Breast epithelium (tissue), 4 donors: ENCODE data around the gene IGSF6. TPM values are rescaled to one million over a fixed set of nuclear protein-coding genes. Genes with fewer than 3 reads are reported as not detected.
"Not testable (repeated sequence)": the region's sequence is repeated elsewhere in the genome, so short reads cannot be mapped to it uniquely, and the experiment has no call there.

Experiments used
- DNase-seq, 2 donors: peaks; one replicate each; pipeline ENCODE4 v3.0.0-alpha.2; 2019; ENCODE audit warnings: low spot score in 2 of 2
- H3K27ac ChIP-seq, 2 donors: fragments of 200-600 bp; sonication (generic) in 1 of 2; one replicate each; pipeline ENCODE4 v1.5.1; 2016 to 2019; ENCODE audit warnings: mild to moderate bottlenecking in 1 of 2
- H3K27me3 ChIP-seq, 2 donors: fragments of 200-600 bp; sonication (generic) in 1 of 2; one replicate each; pipeline versions ENCODE4 v1.5.1 to v1.6.0; 2017 to 2019; ENCODE audit warnings: control low read depth in 1 of 2, mild to moderate bottlenecking in 1 of 2
- H3K36me3 ChIP-seq: fragments of 200-600 bp; one replicate; pipeline ENCODE4 v1.5.1; 2019
- H3K4me1 ChIP-seq, 2 donors: fragments of 200-600 bp; sonication (generic); one replicate each; pipeline ENCODE4 v1.5.1; 2016 to 2019; ENCODE audit warnings: control low read depth in 1 of 2
- H3K4me3 ChIP-seq, 3 donors: fragments of 200-600 bp; sonication (generic); 1 replicate in 2 of 3; 2 replicates in 1 of 3; pipeline ENCODE4 v1.5.1; 2016 to 2019; ENCODE audit warnings: mild to moderate bottlenecking in 3 of 3, moderate library complexity in 2 of 3
- H3K9me3 ChIP-seq, 2 donors: fragments of 200-600 bp; sonication (generic) in 1 of 2; one replicate each; pipeline ENCODE4 v1.5.1; 2016 to 2019; ENCODE audit warnings: control low read depth in 1 of 2
- POLR2A ChIP-seq: fragments of 450-650 bp; IDR thresholded peaks from one replicate; pipeline ENCODE4 v1.6.1; 2016; ENCODE audit warnings: antibody characterized with exemption, mild to moderate bottlenecking, moderate library complexity
- POLR2AphosphoS5 ChIP-seq, 3 donors: sonication (generic); formaldehyde crosslinking; IDR thresholded peaks; one replicate each; pipeline ENCODE4 v1.6.1; 2017; ENCODE audit warnings: antibody characterized with exemption in 3 of 3
- intact Hi-C: fragments of 100-400 bp; cut with DNase I; formaldehyde crosslinking; loops from one replicate; pipeline ENCODE4 v1.15.1; 2023; ENCODE audit warnings: low total_unique reads
- total RNA-seq, 3 donors: library from RNA; depleted of rRNA; stranded (reverse); fragments of >200 nt; gene quantifications; one replicate each; pipeline ENCODE4 v1.1.0, GENCODE V29; 2016
- TF ChIP-seq, protein P1 (sequence below), 3 donors: fragments of 450-650 bp; IDR thresholded peaks; one replicate each; pipeline ENCODE4 v1.5.1; 2016 to 2017; ENCODE audit warnings: antibody characterized with exemption in 3 of 3, mild to moderate bottlenecking in 3 of 3, moderate library complexity in 3 of 3

Gene IGSF6
- total RNA-seq, 3 donors from 2014 or later: 0.33 to 13.2 (median 6.7) TPM

DNA sequence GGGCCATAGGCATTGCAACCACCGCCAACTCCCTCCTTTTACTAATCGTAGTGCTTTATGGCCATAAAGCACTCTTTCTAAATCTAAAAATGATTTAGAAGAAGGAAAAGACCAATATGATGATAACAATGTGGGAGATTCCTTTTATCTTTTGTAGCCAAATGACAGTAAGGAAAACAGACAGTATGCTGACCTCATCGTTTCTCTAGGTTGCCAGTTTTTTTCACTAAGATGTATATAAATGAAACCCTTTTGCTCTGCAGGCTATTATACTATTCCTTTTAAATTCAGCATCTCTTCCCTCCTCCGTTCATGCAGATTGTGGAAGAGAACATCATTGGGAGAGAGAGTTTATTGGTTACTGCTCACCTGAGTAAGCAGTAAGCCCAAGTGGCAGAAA is 36.7 kb upstream of the IGSF6 start:
- TF ChIP-seq POLR2A (no peak), POLR2AphosphoS5 (IDR thresholded peaks at IDR 0.05) (no peak)
- TF ChIP-seq, protein P1, sequence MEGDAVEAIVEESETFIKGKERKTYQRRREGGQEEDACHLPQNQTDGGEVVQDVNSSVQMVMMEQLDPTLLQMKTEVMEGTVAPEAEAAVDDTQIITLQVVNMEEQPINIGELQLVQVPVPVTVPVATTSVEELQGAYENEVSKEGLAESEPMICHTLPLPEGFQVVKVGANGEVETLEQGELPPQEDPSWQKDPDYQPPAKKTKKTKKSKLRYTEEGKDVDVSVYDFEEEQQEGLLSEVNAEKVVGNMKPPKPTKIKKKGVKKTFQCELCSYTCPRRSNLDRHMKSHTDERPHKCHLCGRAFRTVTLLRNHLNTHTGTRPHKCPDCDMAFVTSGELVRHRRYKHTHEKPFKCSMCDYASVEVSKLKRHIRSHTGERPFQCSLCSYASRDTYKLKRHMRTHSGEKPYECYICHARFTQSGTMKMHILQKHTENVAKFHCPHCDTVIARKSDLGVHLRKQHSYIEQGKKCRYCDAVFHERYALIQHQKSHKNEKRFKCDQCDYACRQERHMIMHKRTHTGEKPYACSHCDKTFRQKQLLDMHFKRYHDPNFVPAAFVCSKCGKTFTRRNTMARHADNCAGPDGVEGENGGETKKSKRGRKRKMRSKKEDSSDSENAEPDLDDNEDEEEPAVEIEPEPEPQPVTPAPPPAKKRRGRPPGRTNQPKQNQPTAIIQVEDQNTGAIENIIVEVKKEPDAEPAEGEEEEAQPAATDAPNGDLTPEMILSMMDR (IDR thresholded peaks at IDR 0.05): no peak
- intact Hi-C loops: no loop called here
- no peak overlapping the region for H3K27ac ChIP-seq

DNA sequence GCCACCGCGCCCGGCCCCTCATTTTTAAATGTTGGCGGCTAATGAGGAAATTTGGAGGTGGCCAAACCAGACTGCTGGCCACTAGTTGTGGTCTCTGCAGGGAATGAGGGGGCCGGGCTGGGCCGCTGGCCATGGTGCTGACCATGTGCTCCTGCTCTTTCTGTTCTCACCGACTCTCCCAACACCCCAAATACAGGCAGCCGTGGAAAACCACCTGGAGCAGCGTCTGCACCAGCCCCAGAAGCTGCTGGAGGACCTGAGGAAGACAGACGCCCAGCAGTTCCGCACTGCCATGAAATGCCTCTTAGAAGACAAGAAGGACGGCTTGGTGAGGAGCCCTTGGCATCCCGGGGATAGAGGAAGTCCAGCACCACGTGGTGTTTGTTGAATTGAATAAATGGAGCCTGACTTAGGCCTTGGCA is 32.6 kb upstream of the IGSF6 start:
- no peak overlapping the region for H3K4me3 ChIP-seq
- TF ChIP-seq, protein P1 (IDR thresholded peaks at IDR 0.05): no peak
- TF ChIP-seq POLR2AphosphoS5 (IDR thresholded peaks at IDR 0.05) (no peak), POLR2A (no peak)
- no peaks in the 10 kb centered on the region for H3K36me3 ChIP-seq
- DNase-seq: no peak
- H3K4me1 ChIP-seq: no peaks in the 10 kb centered on the region
- no peaks in the 10 kb centered on the region for H3K27me3 ChIP-seq
- no peak overlapping the region for H3K27ac ChIP-seq
- peaks cover 0 to 8% of the 10 kb centered on the region in 2 donors for H3K9me3 ChIP-seq
- intact Hi-C loops: no loop called here

More for the DNA sequence above, 36.7 kb upstream of the IGSF6 start:
- H3K27me3 ChIP-seq: no peaks in the 10 kb centered on the region
- no peak for DNase-seq
- H3K4me3 ChIP-seq: no peak overlapping the region
- peaks cover 0 to 8% of the 10 kb centered on the region in 2 donors for H3K9me3 ChIP-seq
- H3K4me1 ChIP-seq: no peaks in the 10 kb centered on the region
- H3K36me3 ChIP-seq: no peaks in the 10 kb centered on the region

DNA sequence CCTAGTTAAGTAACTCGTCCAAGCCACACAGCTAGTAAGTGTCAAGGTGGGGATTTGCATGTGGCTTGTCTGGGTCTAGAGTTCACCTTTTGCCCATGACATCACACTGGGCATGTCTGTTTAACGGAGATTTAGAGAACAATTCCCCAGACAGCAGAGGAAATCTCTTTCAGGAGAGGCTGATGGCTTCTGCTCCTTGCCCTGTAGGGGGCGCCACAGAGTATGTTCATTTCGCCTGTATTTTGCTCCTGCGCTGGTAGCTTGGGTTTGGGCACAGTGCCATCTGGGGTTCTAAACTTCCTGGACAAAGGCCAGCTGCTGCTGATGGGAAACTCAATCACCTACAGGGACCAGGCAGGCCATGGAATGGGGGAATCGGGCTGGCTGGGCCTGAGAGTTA is 31.8 kb upstream of the IGSF6 start:
- TF ChIP-seq POLR2A (no peak), POLR2AphosphoS5 (IDR thresholded peaks at IDR 0.05) (no peak)
- TF ChIP-seq, protein P1 (IDR thresholded peaks at IDR 0.05): no peak
- intact Hi-C loops: no loop called here
- Histone ChIP-seq H3K4me1 (no peaks in the 10 kb centered on the region), H3K4me3 (no peak overlapping the region), H3K9me3 (peaks cover 0 to 8% of the 10 kb centered on the region in 2 donors), H3K27ac (no peak overlapping the region), H3K36me3 (no peaks in the 10 kb centered on the region), H3K27me3 (no peaks in the 10 kb centered on the region)
- no peak for DNase-seq

DNA sequence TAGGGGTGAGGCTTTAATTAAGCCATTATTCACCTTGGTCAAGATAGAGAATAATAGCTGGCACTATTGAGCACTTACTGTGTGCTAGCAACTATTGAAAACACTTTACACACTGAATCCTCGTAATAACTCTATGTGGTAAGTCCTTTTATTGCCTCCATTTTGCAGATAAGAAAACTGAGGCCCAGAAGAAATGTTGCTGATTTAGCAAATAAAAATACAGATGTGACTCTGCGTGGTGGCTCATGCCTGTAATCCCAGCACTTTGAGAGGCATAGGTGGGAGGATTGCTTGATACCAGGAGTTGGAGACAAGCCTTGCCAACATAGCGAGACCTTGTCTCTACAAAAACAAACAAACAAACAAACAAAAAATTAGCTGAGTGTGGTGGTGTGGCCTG is 30.8 kb upstream of the IGSF6 start:
- Histone ChIP-seq H3K4me3 (no peak overlapping the region), H3K27me3 (no peaks in the 10 kb centered on the region), H3K9me3 (peaks cover 0 to 2% of the 10 kb centered on the region in 2 donors), H3K27ac (no peak overlapping the region), H3K36me3 (no peaks in the 10 kb centered on the region), H3K4me1 (no peaks in the 10 kb centered on the region)
- DNase-seq: no peak
- intact Hi-C loops: no loop called here
- TF ChIP-seq POLR2AphosphoS5 (IDR thresholded peaks at IDR 0.05) (no peak), POLR2A (no peak)
- TF ChIP-seq, protein P1 (IDR thresholded peaks at IDR 0.05): no peak

DNA sequence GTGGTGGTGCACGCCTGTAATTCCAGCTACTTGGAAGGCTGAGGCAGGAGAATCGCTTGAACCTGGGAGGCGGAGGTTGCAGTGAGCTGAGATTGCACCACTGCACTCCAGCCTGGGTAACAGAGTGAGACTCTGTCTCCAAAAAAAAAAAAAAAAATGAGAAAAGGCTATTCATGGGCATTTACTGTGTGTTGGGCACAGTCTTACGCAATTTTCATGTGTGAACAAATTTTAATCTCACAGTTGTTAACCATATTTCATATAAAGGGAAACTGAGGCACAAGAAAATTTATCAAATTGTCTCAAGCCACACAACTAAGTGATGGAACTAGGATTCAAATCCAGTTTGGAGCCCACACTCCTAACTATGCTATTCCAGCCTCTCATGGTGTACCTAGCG is 28.3 kb upstream of the IGSF6 start:
- intact Hi-C loops, H3K4me3 ChIP-seq, H3K9me3 ChIP-seq, H3K36me3 ChIP-seq, H3K27me3 ChIP-seq, DNase-seq, H3K4me1 ChIP-seq, H3K27ac ChIP-seq: not testable (repeated sequence)

DNA sequence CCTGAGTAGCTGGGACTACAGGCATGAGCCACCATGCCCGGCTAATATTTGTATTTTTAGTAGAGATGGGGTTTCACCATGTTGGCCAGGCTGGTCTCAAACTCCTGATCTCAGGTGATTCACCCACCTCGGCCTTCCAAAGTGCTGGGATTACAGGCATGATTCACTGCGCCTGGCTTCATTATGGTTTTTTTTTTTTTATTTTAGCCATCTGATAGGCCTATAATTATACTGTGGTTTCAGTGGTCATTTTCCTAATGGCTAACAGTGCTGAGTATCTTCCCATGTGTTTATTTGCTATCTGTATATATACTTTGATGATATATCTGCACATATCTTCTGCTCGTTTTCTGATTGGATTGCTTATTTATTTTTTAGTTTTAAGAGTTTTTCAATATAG is 22.0 kb upstream of the IGSF6 start:
- H3K27ac ChIP-seq, H3K9me3 ChIP-seq, DNase-seq, H3K4me1 ChIP-seq, H3K4me3 ChIP-seq, H3K27me3 ChIP-seq, intact Hi-C loops, H3K36me3 ChIP-seq: not testable (repeated sequence)
